MCF 10A (cell line): Measurements from ENCODE around the gene RASSF8. TPM values are rescaled to one million over a fixed set of nuclear protein-coding genes. Genes with fewer than 3 reads are reported as not detected.

Experiments used
- BruUV-seq: library from RNA; stranded (reverse); fragments of 400-500 nt; replicated peaks from 2 replicates; lab custom pipeline; 2021; lab: Mats Ljungman, UMichigan
- CTCF ChIA-PET: fragments of 300-600 bp; sonication (Branson Sonifier 250); formaldehyde crosslinking; extraction: SDS; loops from one replicate; lab custom pipeline; 2021; ENCODE audit warnings: antibody characterized with exemption, inconsistent platforms; lab: Yijun Ruan, JAX
- POLR2A ChIA-PET: fragments of 300-600, 350-650 bp; sonication (Branson Sonifier 250); formaldehyde crosslinking; extraction: SDS; loops from one replicate; lab custom pipeline; 2020; ENCODE audit warnings: antibody characterized with exemption, inconsistent platforms; lab: Yijun Ruan, JAX
- DNase-seq: peaks from one replicate; pipeline ENCODE4 v3.0.0-alpha.2; 2018; ENCODE audit not compliant: unreplicated experiment
- H3K27ac Mint-ChIP-seq: one replicate; pipeline ENCODE4 v1.8.0; 2022; ENCODE audit warnings: mild to moderate bottlenecking, low read depth, mixed read lengths; ENCODE audit not compliant: unreplicated experiment
- H3K27me3 Mint-ChIP-seq: one replicate; pipeline ENCODE4 v1.8.0; 2022; ENCODE audit warnings: mixed read lengths; ENCODE audit not compliant: insufficient read depth, unreplicated experiment
- H3K36me3 Mint-ChIP-seq: one replicate; pipeline ENCODE4 v1.8.0; 2022; ENCODE audit warnings: mild to moderate bottlenecking, moderate library complexity, mixed read lengths; ENCODE audit not compliant: insufficient read depth, unreplicated experiment
- H3K4me1 Mint-ChIP-seq: one replicate; pipeline ENCODE4 v1.8.0; 2022; ENCODE audit warnings: mixed read lengths; ENCODE audit not compliant: insufficient read depth, unreplicated experiment
- H3K4me3 Mint-ChIP-seq: one replicate; pipeline ENCODE4 v1.8.0; 2022; ENCODE audit warnings: mild to moderate bottlenecking, moderate library complexity, mixed read lengths; ENCODE audit not compliant: unreplicated experiment
- H3K9me3 Mint-ChIP-seq: one replicate; pipeline ENCODE4 v1.8.0; 2022; ENCODE audit warnings: mixed read lengths; ENCODE audit not compliant: unreplicated experiment
- intact Hi-C: fragments of 100-400 bp; cut with micrococcal nuclease; formaldehyde crosslinking; loops from 2 replicates; pipeline ENCODE4 v1.14.1; 2022
- total RNA-seq: library from RNA; stranded (reverse); gene quantifications from 2 replicates; pipeline ENCODE4 v1.2.3, GENCODE V29; 2022
- TF ChIP-seq, protein P1 (sequence below): fragments of 200-600 bp; IDR thresholded peaks from one replicate; pipeline ENCODE4 v1.8.0; 2022; ENCODE audit warnings: antibody characterized with exemption, mild to moderate bottlenecking; ENCODE audit not compliant: unreplicated experiment

Gene RASSF8
- total RNA-seq, 1 experiment from 2014 or later, result 52.9 TPM

DNA sequence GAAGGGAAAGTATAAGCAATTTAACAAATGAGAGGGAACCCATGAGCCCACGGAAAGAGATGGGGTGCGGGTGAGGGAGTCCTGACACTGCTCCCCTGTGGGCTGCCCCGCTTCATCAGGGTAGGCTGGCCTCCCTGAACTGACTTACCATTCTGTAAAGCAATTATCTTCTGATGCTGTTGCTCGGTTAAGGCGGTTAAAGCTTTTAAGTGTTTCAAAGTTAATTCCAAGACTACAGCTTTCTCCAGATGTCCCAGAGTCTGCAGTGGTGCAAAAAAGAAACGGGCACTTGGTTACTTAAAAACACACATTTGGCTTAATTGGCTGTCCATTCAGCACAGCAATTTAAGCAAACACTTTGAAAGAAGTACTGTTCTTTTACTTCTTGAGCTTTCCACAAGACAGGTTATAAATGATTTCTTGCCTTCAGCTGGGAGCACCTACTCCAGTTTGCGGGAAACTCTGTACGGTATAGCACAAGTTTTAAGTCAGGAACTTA lies 165.0 kb downstream of the RASSF8 start:
- Mint-ChIP-seq H3K4me1 (peaks cover 29% of the 10 kb centered on the region), H3K4me3 (peak overlapping the region; percentile 73), H3K27me3 (peaks cover 10% of the 10 kb centered on the region), H3K9me3 (no peaks in the 10 kb centered on the region), H3K27ac (no peak overlapping the region), H3K36me3 (no peaks in the 10 kb centered on the region)
- DNase-seq, result no peak
- no TSS peak for BruUV-seq
- CTCF ChIA-PET, result interaction anchor here (0.6 to 8.0 kb wide), 10 partner anchors 9 to 491 kb away, joined by 3 to 78 read pairs (median 4); no protein-coding TSS in a partner anchor
- intact Hi-C loops, result loop anchor here (1.0 to 5.0 kb wide), 7 partner anchors 166 to 579 kb away; partner anchors contain the start of gene RASSF8
- POLR2A ChIA-PET, result interaction anchor here (0.6 to 8.7 kb wide), 14 partner anchors 9 to 590 kb away, joined by 3 to 72 read pairs (median 6); no protein-coding TSS in a partner anchor
- TF ChIP-seq, protein P1, sequence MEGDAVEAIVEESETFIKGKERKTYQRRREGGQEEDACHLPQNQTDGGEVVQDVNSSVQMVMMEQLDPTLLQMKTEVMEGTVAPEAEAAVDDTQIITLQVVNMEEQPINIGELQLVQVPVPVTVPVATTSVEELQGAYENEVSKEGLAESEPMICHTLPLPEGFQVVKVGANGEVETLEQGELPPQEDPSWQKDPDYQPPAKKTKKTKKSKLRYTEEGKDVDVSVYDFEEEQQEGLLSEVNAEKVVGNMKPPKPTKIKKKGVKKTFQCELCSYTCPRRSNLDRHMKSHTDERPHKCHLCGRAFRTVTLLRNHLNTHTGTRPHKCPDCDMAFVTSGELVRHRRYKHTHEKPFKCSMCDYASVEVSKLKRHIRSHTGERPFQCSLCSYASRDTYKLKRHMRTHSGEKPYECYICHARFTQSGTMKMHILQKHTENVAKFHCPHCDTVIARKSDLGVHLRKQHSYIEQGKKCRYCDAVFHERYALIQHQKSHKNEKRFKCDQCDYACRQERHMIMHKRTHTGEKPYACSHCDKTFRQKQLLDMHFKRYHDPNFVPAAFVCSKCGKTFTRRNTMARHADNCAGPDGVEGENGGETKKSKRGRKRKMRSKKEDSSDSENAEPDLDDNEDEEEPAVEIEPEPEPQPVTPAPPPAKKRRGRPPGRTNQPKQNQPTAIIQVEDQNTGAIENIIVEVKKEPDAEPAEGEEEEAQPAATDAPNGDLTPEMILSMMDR, result no peak

DNA sequence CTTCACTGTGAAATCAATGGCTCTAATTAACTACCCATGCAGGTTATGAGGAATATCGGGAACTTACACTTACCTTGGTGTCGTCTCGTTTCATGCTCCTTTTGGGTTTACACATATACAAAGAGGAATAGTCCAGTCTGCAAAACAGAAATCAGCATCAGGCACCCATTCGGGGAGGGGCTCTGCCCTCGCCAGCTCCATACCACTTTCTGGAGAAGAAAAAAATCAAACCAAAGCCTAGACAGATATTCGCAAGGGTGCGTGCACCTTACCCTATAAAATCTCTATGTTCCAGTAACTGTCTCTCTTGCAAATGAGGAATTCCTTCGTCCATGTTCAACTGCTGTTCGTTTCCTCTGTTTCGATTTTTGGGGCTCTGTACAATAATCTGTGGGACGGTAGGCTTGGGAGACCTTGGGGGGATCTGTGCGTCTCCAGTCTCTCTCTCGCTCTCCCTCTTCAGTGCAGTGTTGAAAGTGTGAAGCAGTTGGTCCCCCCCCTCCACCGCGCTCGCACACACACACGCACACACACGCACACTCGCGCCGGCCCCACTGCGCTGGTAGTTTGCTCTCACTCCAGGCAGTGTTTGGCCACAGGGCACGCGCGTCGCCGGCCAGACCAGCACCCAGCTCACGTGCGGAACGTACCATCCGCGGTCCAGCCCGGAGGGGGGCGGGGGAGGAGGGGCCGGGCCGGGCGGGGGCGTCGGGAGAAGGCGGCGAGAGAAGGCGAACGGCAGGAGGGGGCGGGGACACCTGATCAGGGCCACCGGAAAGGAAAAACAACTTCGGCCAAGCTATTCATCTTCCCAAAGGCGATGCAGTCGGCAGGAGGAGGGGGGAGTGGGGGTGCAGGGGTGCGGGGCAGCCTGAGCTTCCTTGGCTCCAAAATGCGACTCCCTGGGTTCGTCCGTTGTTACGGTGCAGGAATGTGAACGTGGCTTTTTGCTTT lies 166.2 kb downstream of the RASSF8 start, which contains the start of gene BHLHE41:
BHLHE41 (minus strand) TSS at position 592 of the 954 bp plus-strand sequence; CDS start at position 334, 258 bp downstream.
- BruUV-seq, result no TSS peak
- Mint-ChIP-seq H3K36me3 (no peaks in the 10 kb centered on the region), H3K4me1 (peaks cover 24% of the 10 kb centered on the region), H3K27ac (peak within 1 kb of the TSS; percentile 63), H3K4me3 (peak within 1 kb of the TSS; percentile 94), H3K9me3 (no peaks in the 10 kb centered on the region), H3K27me3 (peaks cover 10% of the 10 kb centered on the region)
- intact Hi-C loops, result loop anchor here (1.0 to 5.0 kb wide), 4 partner anchors 63 to 578 kb away; partner anchors contain the start of gene RASSF8
- DNase-seq, result peak; percentile 24
- POLR2A ChIA-PET, result interaction anchor here (0.7 to 8.7 kb wide), 20 partner anchors 9 to 589 kb away, joined by 3 to 72 read pairs (median 4); no protein-coding TSS in a partner anchor
- CTCF ChIA-PET, result interaction anchor here (0.6 to 8.0 kb wide), 7 partner anchors 8 to 277 kb away, joined by 3 to 78 read pairs (median 5); no protein-coding TSS in a partner anchor
- TF ChIP-seq, protein P1, result no peak

DNA sequence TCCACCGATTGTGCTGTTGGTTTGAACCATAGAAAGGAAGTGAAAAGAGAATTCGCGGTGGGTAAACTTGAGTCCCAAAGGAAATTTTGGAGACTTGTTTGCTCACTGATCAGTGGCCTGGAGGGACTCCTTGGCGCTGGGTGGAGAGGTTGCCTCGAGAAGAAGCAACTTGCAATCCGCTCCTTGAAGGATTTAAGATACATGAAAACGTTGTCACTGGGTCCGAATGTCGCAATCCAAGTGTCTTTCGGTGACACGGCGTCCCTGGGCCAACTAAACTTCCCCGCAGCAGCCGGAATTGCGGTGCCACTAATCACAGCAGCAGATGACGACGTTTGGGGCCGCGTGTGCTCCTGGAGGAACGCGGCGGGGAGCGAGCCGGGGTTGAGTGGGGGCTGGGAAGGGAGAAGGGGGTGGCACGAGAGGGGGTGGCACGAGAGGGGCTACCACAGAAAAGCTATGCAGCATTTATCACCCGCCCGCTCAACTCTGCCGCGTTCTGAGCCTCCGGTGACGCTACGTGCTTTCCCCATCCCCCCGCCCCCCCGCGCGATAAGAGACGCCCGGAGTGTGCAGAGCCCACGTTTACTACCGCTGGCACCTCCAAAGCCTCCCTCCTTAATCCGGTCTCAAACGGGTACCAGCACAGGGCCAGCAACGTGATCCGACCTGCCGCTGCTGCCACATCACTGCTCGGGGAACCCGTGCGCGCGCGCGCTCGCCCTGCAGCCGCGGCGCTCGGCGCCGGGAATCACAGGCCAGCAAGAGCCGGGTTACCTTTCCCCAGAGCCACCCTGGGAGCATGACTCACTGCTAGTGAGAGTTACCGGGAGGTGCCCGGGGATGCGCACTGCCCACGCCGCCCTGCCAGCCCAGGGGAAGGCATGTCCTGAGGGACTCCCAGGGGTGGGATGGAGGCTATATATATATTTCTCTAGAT lies 167.2 kb downstream of the RASSF8 start:
- no TSS peak for BruUV-seq
- intact Hi-C loops, result loop anchor here (1.0 to 5.0 kb wide), 4 partner anchors 28 to 277 kb away; no protein-coding TSS in a partner anchor
- DNase-seq, result peak; percentile 89
- CTCF ChIA-PET, result interaction anchor here (0.8 to 8.0 kb wide), 3 partner anchors 8 to 276 kb away, joined by 4 to 78 read pairs (median 5); no protein-coding TSS in a partner anchor
- H3K27ac Mint-ChIP-seq, result peak overlapping the region; percentile 63
- POLR2A ChIA-PET, result interaction anchor here (0.7 to 8.7 kb wide), 15 partner anchors 8 to 707 kb away, joined by 3 to 72 read pairs (median 3); partner anchors contain the start of gene ITPR2
- no peaks in the 10 kb centered on the region for H3K36me3 Mint-ChIP-seq
- H3K27me3 Mint-ChIP-seq, result peaks cover 10% of the 10 kb centered on the region
- TF ChIP-seq, protein P1, result no peak
- H3K9me3 Mint-ChIP-seq, result no peaks in the 10 kb centered on the region
- H3K4me3 Mint-ChIP-seq, result peak overlapping the region; percentile 94
- peaks cover 24% of the 10 kb centered on the region for H3K4me1 Mint-ChIP-seq
